NK-92 (cell line): ENCODE results near the gene CRACDL.

ENCODE experiments used
- DNase-seq: peaks from one replicate; lab custom pipeline; 2025; ENCODE audit not compliant: unreplicated experiment; lab: John Stamatoyannopoulos, UW

The CRACDL gene

DNA sequence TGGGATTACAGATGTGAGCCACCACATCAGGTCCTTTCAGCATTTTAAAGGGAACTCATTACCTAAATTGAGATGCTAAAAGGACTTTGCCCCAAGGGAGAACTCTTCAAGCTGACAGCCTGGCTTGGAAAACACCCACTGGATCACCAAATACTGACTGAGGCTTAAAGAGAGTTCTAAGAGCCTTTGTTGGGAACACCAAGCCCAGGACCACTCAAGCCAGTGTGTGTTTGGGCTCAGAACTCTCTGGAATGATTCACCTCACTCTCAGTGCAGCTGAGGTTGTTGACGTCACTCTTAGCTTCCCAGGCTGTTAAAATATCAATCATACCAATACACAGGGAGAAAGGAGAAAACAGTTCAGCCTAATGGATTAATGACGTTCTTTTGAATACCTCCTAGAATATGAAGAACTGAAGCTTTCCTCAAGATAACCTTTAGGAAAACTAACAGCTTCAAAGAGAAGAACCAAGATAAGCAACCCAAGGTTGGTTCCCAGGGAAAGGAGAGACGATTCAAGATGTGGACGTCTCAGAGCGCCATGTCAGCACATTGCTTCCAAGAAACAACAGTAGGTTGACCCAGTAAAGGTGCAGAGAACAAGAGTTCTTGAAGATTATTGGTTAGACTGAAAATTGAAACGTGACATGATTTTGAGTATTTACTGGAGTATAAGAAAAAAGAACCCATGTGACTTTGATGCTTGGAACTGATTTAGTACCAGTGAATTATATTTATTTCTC lies 157.1 kb downstream of the CRACDL start:
- DNase-seq, result no peak

DNA sequence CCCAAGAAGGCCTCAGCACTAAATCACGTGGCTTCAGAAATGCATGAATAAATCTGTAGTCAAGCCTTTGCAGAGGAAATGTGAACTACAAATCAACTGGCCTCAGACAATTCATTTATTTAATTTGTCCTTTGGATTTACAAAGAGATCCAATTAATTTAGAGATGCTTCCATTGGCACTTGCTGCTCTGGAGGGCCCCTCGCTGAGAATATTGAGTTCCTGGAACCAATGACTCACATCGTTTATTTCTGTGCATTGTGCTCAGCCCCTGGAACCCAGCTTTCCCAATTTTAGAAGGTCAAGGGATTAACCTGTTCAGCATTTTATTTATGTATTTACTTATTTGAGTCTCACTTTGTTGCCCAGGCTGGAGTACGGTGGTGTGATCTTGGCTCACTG lies 157.9 kb downstream of the CRACDL start:
- no peak for DNase-seq

DNA sequence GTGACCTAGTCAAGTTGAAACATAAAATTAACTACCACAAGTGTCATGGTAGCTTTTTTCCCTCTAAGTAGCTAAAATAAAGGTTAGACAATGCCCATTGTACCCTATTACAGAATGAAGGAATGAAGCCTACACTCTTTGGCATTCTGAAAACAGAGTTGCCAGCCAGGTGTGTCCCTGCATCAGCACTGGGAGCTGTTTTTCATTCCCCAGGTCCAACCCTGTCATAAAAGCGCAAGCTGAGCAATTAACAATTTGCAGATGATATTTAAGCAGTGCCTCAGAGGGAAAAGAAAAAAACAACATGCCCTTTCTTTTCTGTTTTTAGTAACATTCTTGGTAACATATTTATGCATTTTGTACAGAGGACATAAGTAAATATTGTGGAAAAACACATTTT lies 158.3 kb downstream of the CRACDL start:
- DNase-seq, result no peak

DNA sequence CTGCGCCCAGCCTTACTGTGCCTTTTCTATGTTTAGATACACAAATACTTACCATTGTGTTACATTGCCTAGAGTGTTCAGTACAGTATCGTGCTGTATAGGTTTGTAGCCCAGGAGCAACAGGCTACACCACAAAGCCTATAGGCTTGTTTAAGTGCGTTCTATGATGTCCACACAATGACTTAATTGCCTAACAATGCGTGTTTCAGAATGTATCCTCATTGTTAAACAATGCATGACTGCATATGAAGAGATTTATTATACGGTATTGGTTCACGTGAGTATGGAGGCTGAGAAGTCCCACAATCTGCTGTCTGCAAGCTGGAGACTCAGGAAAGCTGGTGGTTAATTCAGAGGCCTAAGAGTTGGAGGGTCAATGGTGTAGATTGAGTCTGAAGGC lies 158.9 kb downstream of the CRACDL start:
- no peak for DNase-seq

- DNase-seq, result no peak
Measured at GRCh38 chr2:98776136-98776535, 159.9 kb downstream of the CRACDL start.

DNA sequence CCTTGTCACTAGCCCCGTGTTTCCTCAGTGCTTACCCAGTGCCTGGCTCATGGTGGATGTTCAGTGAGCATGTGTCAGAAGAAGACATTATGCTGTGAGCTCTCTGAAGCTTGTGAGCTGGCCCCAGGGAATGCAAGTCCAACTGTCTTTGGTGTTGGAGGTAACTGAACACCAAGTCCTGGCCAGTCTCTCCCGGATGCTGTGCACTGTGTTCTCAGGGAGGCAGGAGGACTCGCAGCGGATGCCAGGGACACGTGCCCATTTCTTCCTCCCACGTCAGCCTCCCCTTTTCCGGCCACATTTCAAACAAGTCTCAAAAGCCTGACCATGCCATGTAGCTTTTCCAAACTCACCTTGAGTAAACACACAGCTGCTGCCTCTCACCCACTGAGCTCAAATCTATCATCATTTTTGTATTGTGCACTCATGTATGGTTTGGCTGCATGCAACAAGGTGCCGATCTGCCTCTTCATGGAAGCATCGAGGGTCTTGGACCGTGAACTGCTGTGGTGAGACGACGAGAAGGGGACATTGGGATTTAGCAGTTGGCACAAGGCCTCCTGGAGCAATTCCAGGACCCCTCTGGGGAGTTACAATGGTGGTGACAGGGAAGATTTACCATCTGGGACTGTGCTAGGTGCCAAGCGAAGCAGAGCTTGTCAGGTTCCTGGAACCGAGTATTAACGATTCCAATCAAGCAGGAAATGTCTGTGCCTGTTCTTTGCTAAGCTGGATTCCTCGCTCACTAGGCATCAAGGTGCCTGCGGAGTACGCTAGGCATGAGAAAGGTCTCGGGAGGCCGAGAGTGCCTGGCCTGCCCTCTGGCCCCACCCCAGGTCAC lies 160.7 kb downstream of the CRACDL start:
- no peak for DNase-seq

DNA sequence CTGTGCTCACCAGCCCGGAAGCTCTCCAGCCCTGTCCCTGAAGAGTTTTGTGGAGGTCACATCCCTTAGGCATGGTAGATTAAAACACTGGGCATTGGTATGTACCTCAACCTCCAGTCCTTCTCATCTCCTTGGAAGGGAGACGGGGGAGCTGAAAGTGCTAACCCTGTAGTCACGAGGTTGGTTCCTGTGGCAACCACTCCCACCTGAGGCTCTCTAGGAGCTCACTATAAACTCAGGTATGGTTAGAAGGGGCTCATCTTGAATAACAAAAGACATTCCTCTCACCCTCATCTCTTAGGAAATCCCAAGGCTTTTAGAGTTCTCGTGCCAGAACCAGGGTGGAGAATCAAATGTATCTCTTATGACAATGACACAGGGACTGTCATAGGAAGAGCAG lies 162.1 kb downstream of the CRACDL start:
- no peak for DNase-seq

GRCh38 chr2:98773169-98773568 lies 162.9 kb downstream of the CRACDL start:
- no peak for DNase-seq

DNA sequence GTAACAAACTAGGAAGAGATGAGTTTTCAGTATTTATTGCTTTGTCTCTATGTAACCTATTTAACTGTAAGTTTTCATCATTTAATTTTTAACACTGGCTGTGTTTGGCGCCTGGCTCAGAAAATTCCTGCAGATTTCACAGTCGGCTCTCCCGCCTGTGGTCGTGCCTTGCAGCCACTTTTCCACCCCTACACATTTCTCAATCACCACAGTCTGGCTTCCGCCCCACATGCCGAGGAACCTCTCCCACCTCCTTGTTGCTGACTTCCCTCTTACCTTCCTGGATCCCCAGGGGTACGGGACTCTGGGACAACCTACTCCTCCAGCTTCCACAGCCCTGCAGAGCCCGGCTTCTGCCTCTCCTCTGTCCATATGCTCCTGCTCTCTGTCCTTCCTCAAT lies 163.5 kb downstream of the CRACDL start:
- no peak for DNase-seq

- DNase-seq, result no peak
Measured at GRCh38 chr2:98771721-98772524, 164.1 kb downstream of the CRACDL start.

DNA sequence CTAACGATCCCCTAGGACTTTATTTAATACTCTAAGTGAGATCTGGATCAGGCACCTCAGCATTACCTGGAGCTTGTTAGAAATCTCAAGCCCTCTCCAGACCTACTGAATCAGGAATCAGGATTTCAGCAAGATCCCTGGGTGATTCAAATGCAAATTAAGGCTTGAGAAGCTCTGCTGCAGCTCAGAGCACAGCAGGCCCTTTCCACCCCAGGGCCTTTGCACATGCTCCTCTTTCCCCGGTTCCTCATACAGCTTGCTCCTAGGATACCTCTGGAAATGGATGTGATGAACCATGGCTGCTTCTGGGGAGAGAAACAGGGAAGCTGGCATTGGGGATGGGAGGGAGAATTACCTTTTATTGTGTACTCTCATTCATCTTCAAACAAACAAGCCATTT lies 164.8 kb downstream of the CRACDL start:
- DNase-seq, result no peak

DNA sequence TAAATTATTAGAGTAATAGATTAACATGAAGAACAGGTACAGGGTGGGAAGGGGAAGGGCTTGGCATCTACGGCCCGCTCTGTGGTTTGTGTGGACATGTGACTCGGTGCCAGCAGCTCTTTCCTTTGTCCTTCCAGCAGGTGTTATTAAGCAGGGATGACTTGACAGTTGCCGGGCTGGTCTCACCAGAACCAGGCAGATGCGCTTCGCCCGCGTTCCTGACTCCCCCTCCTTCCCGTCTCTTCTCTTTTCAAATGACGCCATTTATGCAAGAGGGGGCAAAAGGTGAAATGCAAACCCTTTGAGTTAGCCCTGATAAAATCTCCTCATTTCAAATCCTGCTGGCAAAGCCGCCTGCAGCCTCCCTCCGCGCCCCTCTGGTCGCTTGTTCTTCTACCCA lies 166.2 kb downstream of the CRACDL start:
- DNase-seq, result no peak

GRCh38 chr2:98769114-98769476 lies 166.9 kb downstream of the CRACDL start:
- DNase-seq, result no peak

DNA sequence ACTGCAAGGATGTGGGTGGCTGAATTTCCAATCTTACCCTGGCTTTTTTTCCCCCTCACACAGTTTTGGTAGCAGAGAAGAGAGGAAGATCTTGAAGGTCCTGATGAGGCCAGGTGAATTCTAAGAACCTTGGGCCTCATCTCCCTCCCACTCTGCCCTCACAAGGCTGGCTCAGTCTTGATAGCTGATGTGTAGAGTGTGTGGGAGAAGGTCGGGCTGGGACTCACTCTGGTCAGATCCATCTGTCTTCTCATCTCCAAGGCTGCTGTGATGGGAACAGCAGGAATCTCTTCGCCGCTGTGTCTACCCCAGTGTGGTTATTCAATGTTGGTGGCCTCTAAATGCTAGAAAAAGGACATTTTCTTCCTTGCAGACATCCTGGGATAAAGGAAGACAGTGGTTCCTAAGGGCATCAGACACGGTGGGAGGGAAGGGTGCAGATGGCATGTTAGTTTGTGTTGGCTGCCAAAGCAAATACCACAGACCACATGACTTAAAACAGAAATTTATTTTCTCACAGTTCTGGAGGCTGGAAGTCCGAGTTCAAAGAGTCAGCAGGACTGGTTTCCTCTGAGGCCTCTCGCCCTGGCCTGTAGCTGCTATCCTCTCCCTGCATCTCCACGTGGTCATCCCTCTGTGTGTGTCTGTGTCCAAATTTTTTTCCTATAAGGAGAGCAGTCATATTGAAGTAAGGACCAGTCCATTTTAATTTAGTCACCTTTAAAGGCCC lies 167.5 kb downstream of the CRACDL start:
- DNase-seq, result no peak

GRCh38 chr2:98764499-98764898 lies 171.5 kb downstream of the CRACDL start:
- DNase-seq, result no peak

DNA sequence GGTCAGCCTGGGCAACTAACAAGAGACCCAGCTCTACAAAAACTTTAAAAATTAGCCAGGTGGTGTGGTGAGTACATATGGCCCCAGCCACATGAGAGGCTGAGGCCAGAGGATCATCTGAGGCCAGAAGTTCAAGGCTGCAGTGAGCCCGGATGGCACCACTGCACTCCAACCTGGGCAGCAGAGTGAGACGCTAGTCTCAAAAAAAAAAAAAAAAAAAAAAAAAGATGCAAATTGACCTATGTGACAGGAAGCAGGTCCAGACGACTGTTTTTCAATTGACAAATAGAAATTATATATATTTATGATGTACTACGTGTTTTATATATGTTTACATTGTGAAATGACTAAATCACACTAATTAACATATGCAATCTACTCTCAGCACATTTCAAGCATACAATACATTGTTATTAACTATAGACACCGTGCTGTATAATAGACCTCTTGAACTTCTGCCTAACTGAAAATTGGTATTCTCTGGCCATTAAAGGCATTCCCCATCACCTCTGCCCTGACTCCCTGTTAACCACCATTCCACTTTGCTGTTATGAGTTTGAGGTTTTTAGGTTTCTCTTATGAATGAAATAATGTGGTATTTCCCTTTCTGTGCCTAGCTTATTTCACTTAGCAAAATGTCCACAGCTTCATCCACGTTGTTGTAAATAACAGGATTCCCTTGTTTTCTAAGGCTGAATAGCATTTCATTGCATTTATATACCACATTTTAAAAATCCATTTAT lies 172.6 kb downstream of the CRACDL start:
- no peak for DNase-seq

DNA sequence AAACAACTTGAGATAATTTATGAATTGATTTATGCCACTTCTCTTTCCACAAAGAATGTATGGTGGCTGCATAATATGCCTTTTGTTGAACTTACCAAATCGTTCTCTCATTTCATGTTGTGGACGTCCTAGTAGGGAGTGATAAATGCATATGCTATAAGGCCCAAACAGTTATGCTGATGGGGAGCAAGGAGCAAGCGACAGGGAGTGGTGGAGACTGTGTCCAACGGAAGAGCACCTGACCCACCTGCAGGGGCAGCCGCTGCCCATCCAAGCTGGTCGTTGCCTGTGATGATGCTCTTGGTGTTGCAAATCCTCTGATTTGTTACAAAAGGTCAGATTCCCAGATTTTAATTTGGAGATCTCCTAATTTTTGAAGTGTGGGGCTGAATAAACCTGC lies 174.1 kb downstream of the CRACDL start:
- DNase-seq, result no peak

- DNase-seq, result no peak
Measured at GRCh38 chr2:98761267-98761781, 174.7 kb downstream of the CRACDL start.

DNA sequence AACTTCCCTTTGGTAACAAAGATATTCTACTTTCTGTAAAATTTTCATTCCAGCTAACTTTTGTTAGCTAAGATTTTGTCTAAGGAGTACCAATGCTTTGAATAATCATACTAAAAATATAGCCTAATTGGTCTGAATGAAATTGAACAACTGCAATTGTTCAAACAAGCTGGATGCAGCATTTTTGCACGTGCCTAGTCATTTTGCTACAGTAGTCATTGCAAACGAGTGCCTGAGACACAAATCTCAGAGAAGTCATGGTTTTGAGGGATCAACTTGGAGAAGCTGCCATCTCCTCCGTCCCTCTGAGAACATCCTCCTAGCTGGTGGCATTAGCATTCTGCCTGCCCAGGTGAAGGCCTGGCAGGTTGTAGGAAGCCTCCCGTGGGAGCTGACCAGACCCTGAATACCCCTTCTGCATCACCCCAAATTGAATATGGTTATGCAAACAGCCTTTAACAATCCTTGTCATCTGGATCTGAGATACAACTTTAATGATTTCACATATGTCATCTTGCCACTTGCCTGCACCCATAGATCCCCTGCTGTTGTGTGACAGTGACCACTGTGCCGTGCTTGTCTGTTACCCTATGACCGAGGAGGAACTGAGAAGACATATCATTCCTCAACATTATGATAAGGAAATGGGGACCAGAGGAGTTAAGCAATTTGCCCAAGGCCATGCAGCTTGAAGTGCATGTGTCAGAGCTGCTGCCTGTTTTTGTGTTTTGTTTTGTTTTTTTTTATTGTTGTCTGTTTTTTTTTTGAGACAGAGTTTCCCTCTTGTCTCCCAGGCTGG lies 176.0 kb downstream of the CRACDL start:
- no peak for DNase-seq
